Measurements from ENCODE around the gene GRAMD2A. TPM values are rescaled to one million over a fixed set of nuclear protein-coding genes. Genes with fewer than 3 reads are reported as not detected.

Gene GRAMD2A
- total RNA-seq, 1 donor from 2014 or later: not detected

DNA sequence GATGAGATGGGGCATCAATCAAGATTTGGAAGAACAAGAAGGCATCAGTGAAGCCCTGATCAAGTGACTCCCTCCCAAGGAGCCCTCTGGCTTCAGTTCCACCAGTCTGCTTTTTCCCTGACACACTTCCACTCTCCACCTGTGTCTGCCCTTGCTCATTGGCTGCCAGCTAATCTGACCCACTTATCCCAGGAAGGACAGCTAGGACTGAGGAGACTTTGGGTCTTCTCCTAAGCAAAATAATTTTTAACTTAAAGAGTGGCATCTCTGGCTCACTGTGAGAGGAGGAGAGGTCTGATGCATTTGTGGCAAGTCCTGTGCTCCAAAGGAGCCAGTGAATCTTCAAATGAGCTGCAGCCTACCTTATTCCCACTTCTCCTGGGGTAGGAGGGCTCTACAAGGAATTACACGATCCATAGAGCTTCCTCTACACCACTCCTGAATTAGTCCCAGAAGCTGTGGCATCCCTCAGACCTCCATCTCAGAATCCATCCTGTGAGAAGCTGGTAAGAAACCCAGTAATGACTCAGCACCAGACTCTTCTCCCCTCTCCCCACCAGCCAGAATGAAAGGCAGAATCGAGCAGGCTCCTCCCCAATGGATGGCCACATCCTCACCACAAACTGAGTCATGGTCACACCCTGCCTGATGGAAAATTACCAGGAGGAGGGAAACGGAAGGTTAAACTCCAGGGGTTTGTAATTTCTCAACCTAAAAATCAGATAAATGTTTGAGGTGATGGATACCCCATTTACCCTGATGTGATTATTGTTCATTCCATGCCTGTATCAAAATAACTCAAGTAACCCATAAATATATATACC, 39.7 kb upstream of the GRAMD2A start:
- Mint-ChIP-seq H3K4me1 (ENCODE audit: unreplicated experiment) (peaks cover 31% of the 10 kb centered on the region), H3K4me3 (ENCODE audit: unreplicated experiment) (peak overlapping the region; percentile 73), H3K36me3 (ENCODE audit: unreplicated experiment) (peaks cover 16% of the 10 kb centered on the region), H3K9me3 (ENCODE audit: unreplicated experiment) (no peaks in the 10 kb centered on the region), H3K27ac (ENCODE audit: unreplicated experiment) (peak overlapping the region; percentile 98), H3K27me3 (ENCODE audit: unreplicated experiment) (no peaks in the 10 kb centered on the region)
- TF ChIP-seq, protein P1, sequence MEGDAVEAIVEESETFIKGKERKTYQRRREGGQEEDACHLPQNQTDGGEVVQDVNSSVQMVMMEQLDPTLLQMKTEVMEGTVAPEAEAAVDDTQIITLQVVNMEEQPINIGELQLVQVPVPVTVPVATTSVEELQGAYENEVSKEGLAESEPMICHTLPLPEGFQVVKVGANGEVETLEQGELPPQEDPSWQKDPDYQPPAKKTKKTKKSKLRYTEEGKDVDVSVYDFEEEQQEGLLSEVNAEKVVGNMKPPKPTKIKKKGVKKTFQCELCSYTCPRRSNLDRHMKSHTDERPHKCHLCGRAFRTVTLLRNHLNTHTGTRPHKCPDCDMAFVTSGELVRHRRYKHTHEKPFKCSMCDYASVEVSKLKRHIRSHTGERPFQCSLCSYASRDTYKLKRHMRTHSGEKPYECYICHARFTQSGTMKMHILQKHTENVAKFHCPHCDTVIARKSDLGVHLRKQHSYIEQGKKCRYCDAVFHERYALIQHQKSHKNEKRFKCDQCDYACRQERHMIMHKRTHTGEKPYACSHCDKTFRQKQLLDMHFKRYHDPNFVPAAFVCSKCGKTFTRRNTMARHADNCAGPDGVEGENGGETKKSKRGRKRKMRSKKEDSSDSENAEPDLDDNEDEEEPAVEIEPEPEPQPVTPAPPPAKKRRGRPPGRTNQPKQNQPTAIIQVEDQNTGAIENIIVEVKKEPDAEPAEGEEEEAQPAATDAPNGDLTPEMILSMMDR (IDR thresholded peaks at IDR 0.05): no peak
- peak; percentile 89 for DNase-seq (ENCODE audit: extremely low spot score, unreplicated experiment)

DNA sequence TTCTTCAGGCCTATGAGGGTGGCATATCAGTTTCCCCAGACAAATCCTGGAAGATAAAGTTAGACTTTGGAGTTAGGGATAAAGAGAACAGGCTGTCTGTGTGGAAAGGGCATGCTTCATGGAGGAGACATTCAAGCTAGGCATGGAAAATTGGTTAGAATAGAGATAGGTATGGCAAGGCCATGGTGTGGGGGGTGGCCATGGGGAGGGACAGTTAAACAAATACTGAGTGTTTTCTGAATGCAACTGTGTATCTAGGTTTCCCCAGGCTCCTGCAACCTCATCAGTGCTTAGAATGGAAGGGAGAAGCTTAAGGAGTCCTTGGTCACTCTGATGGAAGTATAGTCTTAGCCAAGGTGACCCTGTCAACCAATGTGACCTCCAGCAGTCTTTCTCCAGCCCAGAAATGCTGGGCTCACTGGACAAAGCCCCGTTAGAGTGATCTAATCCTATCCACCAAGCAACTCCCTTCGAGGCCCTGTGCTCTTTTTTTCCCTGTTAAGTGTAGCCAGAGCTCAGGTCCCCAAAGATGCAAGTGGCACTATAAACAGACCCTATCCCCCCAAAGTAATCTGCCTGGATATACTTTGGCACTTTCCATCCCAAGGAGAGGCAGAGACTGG, 38.9 kb upstream of the GRAMD2A start:
- no peak for DNase-seq (ENCODE audit: extremely low spot score, unreplicated experiment)
- H3K9me3 Mint-ChIP-seq (ENCODE audit: unreplicated experiment): no peaks in the 10 kb centered on the region
- H3K4me3 Mint-ChIP-seq (ENCODE audit: unreplicated experiment): peak overlapping the region; percentile 73
- peak overlapping the region; percentile 98 for H3K27ac Mint-ChIP-seq (ENCODE audit: unreplicated experiment)
- peaks cover 13% of the 10 kb centered on the region for H3K36me3 Mint-ChIP-seq (ENCODE audit: unreplicated experiment)
- peaks cover 38% of the 10 kb centered on the region for H3K4me1 Mint-ChIP-seq (ENCODE audit: unreplicated experiment)
- H3K27me3 Mint-ChIP-seq (ENCODE audit: unreplicated experiment): no peaks in the 10 kb centered on the region
- TF ChIP-seq, protein P1 (IDR thresholded peaks at IDR 0.05): no peak

DNA sequence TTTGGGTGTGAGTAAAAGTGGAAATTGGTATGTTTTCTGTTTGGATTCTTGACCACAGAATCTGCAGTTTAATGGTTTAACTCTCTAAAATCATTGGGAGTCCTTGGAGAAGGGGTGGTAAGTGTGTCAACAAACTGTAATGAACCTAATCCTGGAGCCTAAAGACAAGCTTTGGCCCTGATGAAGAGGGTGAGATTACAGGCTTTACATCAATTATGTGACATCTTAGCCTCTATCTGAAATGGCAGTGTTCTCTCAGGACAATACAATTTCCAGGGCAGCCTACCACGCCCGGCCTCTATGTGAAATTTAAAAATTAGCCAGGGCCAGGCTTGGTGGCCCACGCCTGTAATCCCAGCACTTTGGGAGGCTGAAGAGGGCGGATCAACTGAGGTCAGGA, 37.7 kb upstream of the GRAMD2A start:
- H3K27ac Mint-ChIP-seq (ENCODE audit: unreplicated experiment): peak overlapping the region; percentile 63

DNA sequence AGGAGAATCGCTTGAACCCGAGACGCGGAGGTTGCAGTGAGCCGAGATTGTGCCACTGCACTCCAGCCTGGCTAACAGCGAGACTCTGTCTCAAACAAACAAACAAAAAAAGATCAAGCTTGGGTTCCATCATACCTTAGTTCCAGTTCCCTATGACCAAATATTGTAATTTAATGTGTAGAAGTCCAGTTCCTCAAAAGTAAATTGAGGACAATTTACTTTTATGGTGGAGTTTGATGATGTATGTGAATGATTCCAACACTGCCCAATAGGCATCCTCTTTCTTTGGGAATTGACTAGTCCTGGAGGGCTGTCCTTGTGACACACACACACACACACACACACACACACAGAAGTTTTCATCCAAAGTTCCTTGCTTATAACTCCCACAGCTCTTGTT, 36.2 kb upstream of the GRAMD2A start:
- peaks cover 48% of the 10 kb centered on the region for H3K4me1 Mint-ChIP-seq (ENCODE audit: unreplicated experiment)
- H3K27ac Mint-ChIP-seq (ENCODE audit: unreplicated experiment): no peak overlapping the region
- no peaks in the 10 kb centered on the region for H3K36me3 Mint-ChIP-seq (ENCODE audit: unreplicated experiment)
- no peak for DNase-seq (ENCODE audit: extremely low spot score, unreplicated experiment)
- H3K27me3 Mint-ChIP-seq (ENCODE audit: unreplicated experiment): no peaks in the 10 kb centered on the region
- H3K9me3 Mint-ChIP-seq (ENCODE audit: unreplicated experiment): no peaks in the 10 kb centered on the region
- TF ChIP-seq, protein P1 (IDR thresholded peaks at IDR 0.05): no peak
- no peak overlapping the region for H3K4me3 Mint-ChIP-seq (ENCODE audit: unreplicated experiment)

More for the DNA sequence above, 37.7 kb upstream of the GRAMD2A start:
- H3K27me3 Mint-ChIP-seq (ENCODE audit: unreplicated experiment): no peaks in the 10 kb centered on the region
- DNase-seq (ENCODE audit: extremely low spot score, unreplicated experiment): no peak
- H3K36me3 Mint-ChIP-seq (ENCODE audit: unreplicated experiment): peaks cover 2% of the 10 kb centered on the region
- H3K9me3 Mint-ChIP-seq (ENCODE audit: unreplicated experiment): no peaks in the 10 kb centered on the region
- TF ChIP-seq, protein P1 (IDR thresholded peaks at IDR 0.05): no peak
- H3K4me1 Mint-ChIP-seq (ENCODE audit: unreplicated experiment): peaks cover 39% of the 10 kb centered on the region
- H3K4me3 Mint-ChIP-seq (ENCODE audit: unreplicated experiment): no peak overlapping the region

DNA sequence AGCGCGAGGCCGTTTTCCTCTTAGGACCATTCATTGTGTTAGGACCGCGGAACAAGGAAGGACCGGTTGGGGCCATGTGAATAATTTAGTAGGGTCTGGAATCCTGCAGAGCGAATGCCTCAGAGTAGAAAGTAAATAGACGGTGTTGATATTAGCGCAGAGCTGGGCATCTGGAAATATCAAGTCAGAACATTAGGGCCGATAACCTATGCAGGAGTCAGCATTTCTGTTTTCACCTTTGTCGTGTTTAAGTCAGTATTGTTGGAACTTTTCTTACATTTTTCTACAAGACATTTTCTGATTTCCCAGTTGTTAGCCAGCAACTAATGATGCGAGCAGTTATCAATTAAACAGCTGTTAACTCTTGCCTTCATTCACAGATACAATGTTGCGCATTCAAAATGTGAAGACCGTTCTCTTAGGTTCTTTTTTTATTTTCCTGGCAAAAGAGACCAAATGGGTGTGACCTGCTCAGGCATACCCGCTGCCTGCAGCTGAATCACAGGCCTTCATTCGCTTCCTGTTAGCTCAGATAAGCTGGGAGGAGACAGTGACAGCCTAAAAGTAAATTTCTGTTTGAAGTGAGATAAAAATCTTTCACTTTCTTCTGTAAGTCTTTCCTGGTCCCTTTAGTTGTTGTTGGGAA, 34.4 kb upstream of the GRAMD2A start:
- H3K9me3 Mint-ChIP-seq (ENCODE audit: unreplicated experiment): no peaks in the 10 kb centered on the region
- peak overlapping the region; percentile 93 for H3K4me3 Mint-ChIP-seq (ENCODE audit: unreplicated experiment)
- TF ChIP-seq, protein P1 (IDR thresholded peaks at IDR 0.05): no peak
- peak overlapping the region; percentile 94 for H3K27ac Mint-ChIP-seq (ENCODE audit: unreplicated experiment)
- no peaks in the 10 kb centered on the region for H3K27me3 Mint-ChIP-seq (ENCODE audit: unreplicated experiment)
- peaks cover 50% of the 10 kb centered on the region for H3K4me1 Mint-ChIP-seq (ENCODE audit: unreplicated experiment)
- H3K36me3 Mint-ChIP-seq (ENCODE audit: unreplicated experiment): no peaks in the 10 kb centered on the region
- no peak for DNase-seq (ENCODE audit: extremely low spot score, unreplicated experiment)

Data from osteocyte (in vitro differentiated cells).